ENCODE data around the gene DENND1A.
"Not testable (repeated sequence)": the region's sequence is repeated elsewhere in the genome, so short reads cannot be mapped to it uniquely, and the experiment has no call there.

Gene DENND1A

DNA sequence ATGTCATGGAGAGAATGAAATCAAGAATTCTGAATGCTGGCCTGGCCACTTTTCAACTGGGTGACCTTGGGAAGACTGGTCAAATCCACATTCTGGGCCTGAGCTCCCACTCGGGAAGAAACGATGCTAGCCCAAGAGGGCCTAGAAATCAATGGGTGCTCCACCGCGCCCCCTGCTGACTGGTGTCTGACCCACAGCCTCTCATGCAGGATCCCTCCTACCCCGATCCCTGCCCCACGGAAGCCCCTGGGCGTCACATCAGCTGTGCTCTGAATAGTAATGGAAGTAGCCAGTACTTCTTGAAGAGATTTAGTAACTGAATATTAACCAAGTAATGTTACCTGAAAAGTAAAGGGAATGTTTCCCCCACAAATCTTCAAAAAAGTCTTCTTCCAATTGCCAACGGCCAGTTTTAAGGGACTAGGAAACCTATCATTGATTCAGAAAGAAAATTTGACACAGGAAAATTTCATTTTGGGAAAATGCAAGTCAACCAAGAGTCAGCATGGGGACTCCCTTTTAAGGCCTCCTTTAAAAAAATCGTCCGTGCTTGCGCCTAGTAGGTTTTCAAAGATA, 530.0 kb downstream of the DENND1A start:
- DNase-seq, result no peak

DNA sequence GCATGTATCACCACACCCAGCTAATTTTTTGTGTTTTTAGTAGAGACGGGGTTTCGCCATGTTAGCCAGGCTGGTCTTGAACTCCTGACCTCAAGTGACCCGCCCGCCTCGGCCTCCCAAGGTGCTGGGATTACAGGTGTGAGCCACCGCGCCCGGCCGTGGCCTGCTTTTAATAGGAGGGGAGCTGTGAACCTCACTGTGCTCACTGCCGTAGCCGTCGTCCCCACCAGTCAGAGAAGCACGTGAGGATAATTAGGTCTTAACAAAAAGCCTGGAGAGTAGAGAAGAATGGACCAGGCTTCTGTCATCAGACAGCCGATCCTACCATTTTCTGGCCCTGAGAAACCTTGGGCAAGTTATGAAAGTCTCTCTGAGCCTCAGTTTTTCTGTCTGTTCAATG, 531.0 kb downstream of the DENND1A start:
- DNase-seq, result not testable (repeated sequence)

DNA sequence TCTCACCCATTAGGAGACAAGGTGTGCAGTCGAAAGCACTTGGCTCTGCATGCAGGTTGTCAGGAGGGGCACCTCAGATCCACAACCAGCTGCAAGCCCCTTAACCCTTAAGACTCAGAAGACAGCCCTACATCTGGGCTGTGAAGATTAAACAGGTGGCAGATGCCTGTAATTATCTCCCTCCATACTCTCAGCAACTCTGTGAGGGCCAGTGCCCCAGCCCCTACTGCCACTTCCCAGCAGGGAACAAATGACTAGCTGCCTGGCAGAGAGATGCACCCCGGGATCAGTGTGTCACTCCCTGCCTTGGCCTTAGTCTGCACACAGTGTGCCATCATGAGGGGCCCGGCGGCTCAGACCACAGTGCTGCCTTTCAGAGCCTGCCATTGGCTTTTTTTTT, 532.0 kb downstream of the DENND1A start:
- DNase-seq, result no peak

DNA sequence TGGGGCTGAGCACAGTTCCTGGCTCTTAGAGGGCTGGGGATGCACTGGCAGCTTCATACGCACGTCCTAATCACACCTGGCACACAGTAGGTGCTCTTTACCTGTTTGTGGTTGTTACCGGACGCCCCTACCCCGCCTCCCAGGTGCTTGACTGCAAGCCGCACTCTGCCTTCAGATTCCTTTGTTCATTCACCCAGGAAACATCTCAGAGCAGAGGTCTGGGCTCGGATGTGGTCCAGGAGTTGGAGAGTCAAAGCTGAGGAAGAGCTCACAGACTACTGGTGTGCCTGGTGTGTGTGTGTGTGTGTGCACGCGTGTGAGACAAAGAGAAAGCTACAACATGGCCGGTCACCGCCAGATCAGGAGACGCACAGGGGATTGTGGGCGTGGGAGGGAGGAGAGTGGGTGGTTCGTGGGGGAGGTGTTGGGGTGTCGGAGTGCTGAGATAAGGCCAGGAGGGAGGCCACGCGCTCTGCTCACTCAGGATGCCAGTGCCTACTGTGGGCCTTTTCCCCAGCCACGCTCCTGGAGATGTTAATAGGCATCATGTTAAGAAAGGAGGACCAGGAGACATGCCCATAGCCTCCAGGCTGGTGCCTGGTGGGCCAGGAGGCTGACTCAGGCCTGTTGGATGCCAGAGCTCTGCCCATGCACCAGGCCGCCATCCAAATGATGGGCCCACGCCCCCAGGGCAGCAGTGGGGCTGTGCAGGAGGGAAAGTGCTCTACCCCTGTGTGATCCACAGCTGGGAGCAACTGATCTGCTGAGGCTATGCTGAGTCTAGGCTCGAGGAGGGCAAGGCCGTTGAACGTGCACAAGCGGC, 534.0 kb downstream of the DENND1A start:
- DNase-seq, result no peak

- DNase-seq, result no peak
Measured at GRCh38 chr9:123395276-123395688, 534.6 kb downstream of the DENND1A start.

DNA sequence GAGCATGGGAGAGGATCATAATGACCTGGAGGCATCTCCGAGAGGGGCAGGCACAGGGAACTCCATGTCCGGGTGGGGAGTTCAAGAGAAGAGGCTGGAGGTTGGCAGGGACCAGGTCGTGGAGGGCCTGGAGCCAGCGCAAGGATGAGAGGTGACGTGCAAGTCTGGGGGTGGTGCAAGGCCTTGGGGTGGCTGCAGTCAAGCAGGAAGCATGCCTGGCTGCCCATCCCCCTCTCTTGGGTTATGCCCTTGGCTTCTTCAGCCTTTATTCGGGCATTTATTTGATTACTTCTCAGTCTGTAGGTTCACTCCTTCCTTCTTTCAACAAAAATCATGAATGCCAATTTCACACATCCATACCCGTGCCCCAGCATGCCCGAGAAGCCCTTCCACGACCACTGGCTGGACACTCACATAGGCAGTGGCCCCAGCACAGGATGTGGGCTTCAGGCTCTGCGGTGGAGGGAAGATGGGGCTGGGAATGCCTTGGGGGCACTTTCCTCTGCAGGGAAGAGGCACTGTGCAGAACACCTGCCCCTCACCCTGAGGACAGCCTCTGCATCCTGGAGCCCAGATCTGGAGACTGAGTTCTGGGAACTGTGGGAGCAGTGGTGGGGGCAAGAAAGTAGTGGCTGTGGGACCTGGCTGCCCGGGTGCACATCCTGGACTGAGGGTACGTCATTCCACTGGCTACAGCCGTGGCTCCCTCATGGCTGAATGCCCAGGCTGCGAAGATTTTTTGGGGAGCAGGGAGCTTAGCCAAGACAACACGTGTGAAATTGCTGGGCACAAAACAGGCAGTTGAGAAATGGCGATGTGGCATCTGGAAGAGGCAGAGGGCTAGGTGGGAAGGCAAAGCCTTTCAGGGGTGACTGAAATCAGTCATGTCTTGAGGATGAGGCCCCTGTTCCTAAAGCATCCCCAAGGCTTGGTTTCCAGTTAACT, 535.4 kb downstream of the DENND1A start:
- no peak for DNase-seq

DNA sequence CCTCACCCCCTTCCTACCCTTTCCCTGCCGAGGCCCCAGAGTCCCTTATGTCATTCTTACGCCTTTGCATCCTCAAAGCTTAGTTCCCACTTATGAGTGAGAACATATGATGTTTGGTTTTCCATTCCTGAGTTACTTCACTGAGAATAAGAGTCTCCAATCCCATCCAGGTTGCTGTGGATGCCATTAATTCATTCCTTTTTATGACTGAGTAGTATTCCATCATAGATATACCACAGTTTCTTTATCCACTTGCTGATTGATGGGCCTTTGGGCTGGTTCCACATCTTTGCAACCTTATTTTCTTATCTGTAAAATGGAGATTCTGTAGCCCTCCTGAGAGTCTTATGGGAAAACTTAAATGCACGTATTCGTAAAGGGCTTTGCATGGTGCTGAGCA, 537.1 kb downstream of the DENND1A start:
- DNase-seq, result no peak

DNA sequence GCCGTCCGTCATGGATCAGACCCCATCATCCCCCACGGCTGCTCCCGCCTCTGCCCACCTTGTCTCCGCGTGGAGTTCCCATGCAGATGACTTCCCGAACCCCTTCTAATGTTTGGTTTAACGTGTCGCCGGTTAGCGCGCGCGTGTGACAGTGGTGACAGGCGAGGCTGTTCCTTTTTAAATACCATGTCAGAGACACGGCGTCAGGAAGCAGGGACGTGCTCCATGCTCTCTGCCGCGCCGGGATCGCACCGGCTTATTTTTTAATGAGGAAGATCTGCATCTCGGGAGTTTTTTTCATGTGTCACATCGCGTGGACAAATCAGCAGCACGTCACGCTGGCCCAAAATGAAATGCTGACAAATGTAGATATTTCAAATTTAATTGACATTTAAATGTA, 538.0 kb downstream of the DENND1A start:
- DNase-seq, result no peak

DNA sequence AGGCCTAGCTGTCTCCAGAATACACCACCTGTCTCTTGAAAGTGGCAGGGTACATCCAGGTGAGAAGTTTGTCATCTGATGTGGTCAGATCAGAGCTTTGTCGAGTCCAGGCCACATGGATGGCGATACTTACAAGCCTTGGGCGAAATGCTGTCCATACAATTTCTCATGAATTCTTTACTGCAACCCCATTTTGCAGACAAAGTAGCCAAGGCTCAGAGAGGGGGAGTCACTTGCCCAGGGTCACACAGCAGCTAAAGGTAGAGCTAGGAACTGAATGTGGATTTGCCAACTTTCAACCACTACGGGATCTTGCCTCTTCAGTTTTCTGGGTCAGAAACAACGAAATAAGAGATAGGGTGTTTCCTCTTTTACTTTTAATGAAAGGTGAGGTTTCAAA, 538.7 kb downstream of the DENND1A start:
- no peak for DNase-seq

DNA sequence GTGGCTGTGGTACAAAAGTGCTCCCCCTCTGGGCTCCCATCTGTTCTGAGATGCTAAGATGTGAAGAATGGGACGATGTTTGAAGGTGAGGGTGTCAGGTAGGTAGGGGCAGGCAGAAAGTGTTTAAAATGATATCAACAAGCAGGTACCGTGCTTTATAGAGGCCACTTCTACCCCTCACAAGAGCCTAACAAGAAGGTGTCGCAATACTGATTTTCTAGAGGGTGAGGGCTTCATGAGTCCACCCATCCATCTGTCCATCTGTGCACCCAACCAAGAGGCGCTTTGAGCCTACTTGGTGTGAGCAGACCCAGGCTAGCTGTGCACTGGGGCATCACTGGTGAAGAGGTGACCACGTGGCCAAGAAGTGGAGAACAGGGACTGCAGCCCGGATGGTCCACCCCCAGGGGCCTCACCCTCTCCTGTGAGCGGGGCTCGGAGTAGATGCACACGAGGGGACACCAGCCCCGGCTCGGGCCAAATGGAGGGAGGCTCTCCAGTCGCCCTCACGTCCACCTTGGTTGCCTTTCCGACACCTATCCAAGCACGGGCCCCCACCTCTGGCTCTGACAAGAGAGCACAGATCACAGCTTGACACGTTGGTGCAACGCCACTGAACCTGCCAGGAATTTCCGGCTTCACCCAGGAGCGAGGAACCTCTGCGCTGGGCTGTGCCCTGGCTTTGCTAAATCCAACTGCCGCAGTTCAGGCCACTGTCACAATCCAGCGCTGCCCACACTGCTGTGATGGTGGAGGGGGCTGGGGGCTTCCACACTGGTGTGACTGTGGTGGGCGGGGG, 539.4 kb downstream of the DENND1A start:
- DNase-seq, result no peak

DNA sequence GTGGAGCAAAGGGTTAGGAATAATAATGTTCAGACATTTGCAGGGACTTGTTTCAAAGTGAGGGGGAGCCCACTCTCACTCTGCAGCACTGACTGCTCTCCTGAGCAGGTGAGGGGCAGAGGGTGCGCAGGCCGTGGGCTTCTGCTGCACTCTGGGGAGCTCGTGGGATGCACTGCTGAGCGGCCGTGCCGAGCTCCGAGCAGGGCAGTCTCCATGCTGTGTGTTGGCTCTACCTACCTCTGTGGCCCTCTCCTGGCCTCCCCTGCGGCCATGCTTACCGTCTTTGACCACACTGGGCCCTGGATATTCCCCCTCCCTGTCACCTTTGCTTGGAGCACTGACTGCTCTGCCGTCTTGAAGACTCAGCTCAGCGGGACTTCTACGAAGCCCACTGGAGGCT, 540.2 kb downstream of the DENND1A start:
- no peak for DNase-seq

DNA sequence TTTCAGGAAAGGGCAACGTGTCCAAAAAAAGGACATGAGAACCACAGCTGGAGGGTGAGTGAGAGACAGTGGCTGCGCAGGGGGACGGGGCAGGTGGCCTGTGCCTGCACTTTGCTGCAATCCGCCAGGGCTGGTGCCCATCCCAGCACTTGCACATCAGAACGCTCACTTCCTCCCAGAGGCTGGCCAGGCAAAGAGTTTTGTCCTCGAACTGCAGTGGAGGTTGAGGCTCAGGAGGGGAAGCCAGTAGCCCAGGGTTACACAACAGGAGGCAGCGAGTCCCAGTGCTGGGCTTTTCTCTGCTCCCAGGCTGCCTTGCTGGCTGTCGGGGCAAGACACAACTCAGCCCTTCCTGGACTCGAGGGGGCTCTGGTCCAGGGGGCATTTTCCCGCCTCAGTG, 540.9 kb downstream of the DENND1A start:
- DNase-seq, result no peak

- no peak for DNase-seq
Measured at GRCh38 chr9:123387686-123388085, 542.2 kb downstream of the DENND1A start.

DNA sequence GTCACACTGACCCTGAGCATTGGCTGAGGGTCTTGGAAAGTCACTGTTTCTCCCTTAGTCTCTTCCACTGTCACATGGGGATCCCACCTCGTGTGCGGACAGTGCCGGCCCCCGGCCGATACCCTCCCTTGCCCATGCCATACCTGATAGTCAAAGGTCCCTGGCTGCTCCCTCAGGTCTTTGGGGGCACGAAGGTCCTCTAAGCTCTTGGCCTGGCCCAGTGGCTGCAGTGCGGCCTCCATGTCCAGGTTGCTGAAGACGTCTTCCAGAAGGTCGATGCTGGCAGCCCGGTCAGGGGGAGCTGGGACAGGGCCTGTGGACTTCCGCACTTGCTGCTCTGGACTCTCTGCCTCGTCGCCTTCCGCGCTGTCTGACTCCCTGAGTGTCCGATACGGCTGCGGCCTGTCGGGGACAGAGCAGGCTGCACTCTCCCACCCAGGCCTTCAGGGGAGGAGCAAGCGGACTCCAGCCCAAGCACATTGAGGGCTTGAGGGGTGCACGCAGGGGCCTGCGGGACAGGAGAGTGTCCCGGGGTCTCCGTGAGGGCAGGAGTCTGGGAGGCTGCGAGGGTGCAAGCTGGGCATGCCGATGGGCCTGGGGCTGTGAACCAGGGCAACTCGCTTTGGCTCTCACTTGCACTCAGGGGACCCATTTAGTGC, 546.3 kb downstream of the DENND1A start:
- no peak for DNase-seq

DNA sequence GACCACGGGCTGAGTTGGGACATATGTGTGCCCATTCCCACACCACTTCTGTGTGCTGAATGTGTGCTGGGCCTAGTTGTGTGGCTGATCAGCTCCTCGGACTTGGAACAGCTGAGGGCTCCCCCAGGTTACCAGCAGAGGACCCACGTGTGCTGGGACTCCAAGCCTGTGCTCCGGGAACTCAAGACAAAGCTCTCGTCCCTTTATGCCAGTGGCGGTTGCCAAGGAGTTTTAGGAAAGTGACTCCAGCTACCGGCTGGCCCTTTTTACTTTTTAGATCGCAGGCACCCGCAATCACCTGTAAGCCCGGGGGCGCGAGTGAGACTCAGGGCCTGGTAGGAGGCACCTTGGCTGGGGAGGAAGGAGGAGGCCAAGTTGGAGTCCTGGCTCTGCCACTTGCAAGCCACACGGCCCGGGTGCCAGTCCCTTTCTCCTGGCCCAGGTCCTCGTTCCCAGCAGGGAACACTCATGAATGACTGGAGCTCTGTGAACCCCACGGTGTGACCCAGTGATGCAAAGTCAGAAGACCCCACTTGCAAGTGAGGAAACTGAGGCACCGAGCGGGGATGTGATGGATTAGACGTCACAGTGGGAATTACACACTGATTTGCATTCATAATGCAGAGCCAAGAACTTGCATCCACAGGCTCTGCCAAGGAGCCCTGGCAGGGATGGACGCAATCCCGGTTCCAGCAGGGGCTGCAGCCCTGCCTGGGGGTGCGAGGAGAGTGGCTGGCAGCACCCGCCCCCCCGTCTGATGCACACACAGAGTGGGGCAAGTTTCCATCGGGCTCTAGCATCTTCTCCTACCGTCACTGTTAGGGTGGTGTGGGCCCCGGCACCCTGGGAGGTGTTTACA, 547.0 kb downstream of the DENND1A start:
- DNase-seq, result no peak

GRCh38 chr9:123380852-123381705, 548.8 kb downstream of the DENND1A start:
- DNase-seq, result no peak

- DNase-seq, result no peak
Measured at GRCh38 chr9:123378956-123379660, 550.8 kb downstream of the DENND1A start.

DNA sequence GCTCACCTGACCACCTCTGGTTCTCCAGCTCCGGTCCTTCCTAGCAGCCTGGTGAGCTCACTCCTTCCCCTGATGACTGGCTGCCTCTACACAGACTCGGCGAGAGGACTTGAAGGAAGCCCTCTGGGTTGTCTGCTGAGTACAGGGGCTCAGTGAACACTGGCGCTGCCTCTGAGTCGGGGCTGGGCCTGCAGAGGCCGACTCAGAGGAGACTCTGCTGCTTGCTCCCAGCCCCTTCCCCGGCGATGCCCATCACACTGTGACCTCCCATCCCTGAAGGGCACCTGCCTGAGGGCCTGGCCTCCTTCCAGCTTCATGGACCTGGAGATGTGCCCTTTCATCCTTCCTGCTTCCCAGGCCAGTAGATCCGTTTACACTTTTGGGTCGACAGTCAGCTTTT, 551.9 kb downstream of the DENND1A start:
- DNase-seq, result no peak

DNA sequence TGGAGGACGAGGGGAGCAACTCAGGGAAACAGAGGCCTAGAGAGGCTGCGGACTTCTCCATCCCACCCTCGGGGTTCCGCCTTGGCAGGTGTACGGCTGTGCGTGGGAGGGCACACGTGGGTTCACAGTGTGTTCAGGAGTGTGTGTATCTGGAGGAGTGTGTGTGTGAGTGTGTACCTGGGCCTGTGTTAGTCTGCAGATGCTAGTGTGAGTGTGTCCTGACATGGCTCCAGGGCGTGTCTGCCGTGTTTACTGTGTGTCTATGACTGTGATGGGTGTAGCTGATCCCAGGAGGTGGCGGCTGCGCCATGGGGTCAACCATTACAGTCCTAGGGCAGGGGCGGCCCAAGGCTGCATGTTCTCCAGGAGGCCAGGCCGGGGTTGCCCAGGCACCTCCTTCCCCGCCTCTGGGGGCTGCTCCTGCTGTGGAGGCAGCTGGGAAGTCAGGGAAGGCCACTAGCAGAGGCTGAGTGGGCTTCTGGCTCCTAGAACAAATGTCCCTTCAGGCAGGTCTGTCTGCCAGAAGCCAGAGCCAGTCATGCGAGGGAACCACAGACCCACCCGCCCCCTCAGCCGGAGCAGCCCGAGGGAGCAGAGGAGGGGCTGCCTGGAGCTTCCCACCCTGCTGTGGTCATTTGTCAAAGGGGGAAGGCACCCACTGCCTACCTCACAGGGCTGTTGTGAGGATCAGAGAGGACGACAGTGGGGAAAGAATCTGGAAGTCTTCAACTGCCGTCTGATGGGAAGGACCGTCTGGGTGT, 552.5 kb downstream of the DENND1A start:
- no peak for DNase-seq

All from NCI-H1048 (cell line).